ENCODE data around the gene GARRE1.
"Not testable (repeated sequence)": the region's sequence is repeated elsewhere in the genome, so short reads cannot be mapped to it uniquely, and the experiment has no call there.

GARRE1 gene

GRCh38 chr19:34259367-34260095 lies 5.2 kb downstream of the GARRE1 start:
- no peak for DNase-seq

- no peak for DNase-seq
Observed at GRCh38 chr19:34260771-34261173, 6.4 kb downstream of the GARRE1 start.

GRCh38 chr19:34261334-34262109 lies 7.2 kb downstream of the GARRE1 start:
- DNase-seq = no peak

GRCh38 chr19:34263745-34264237 lies 9.4 kb downstream of the GARRE1 start:
- no peak for DNase-seq

- DNase-seq = no peak
Observed at GRCh38 chr19:34265221-34265650, 10.9 kb downstream of the GARRE1 start.

GRCh38 chr19:34269081-34269480 lies 14.7 kb downstream of the GARRE1 start:
- no peak for DNase-seq

GRCh38 chr19:34269489-34269888 lies 15.1 kb downstream of the GARRE1 start:
- DNase-seq = no peak

GRCh38 chr19:34269968-34270621 lies 15.7 kb downstream of the GARRE1 start:
- DNase-seq = peak; percentile 51

- no peak for DNase-seq
Observed at GRCh38 chr19:34273121-34273520, 18.8 kb downstream of the GARRE1 start.

- no peak for DNase-seq
Observed at GRCh38 chr19:34274284-34274826, 20.0 kb downstream of the GARRE1 start.

GRCh38 chr19:34274827-34275625 lies 20.7 kb downstream of the GARRE1 start:
- no peak for DNase-seq

GRCh38 chr19:34275705-34276104 lies 21.4 kb downstream of the GARRE1 start:
- DNase-seq = no peak

GRCh38 chr19:34276614-34277013 lies 22.3 kb downstream of the GARRE1 start:
- no peak for DNase-seq

- DNase-seq = no peak
Observed at GRCh38 chr19:34277244-34277643, 22.9 kb downstream of the GARRE1 start.

GRCh38 chr19:34278783-34279182 lies 24.4 kb downstream of the GARRE1 start:
- DNase-seq = no peak

- not testable (repeated sequence) for DNase-seq
Observed at GRCh38 chr19:34281444-34281843, 27.1 kb downstream of the GARRE1 start.

- DNase-seq = no peak
Observed at GRCh38 chr19:34282611-34283519, 28.5 kb downstream of the GARRE1 start.

GRCh38 chr19:34284505-34284904 lies 30.2 kb downstream of the GARRE1 start:
- DNase-seq = no peak

- no peak for DNase-seq
Observed at GRCh38 chr19:34287662-34288140, 33.3 kb downstream of the GARRE1 start.

GRCh38 chr19:34288381-34288780 lies 34.0 kb downstream of the GARRE1 start:
- DNase-seq = no peak

GRCh38 chr19:34291235-34291634 lies 36.9 kb downstream of the GARRE1 start:
- no peak for DNase-seq
